ENCODE data around the gene CRISPLD2.

CRISPLD2 gene

GRCh38 chr16:84800158-84800978, 19.4 kb upstream of the CRISPLD2 start:
- DNase-seq = no peak

- DNase-seq = no peak
Measured at GRCh38 chr16:84803146-84803545, 16.6 kb upstream of the CRISPLD2 start.

GRCh38 chr16:84804326-84804725, 15.5 kb upstream of the CRISPLD2 start:
- DNase-seq = no peak

- DNase-seq = no peak
Measured at GRCh38 chr16:84806256-84806889, 13.4 kb upstream of the CRISPLD2 start.

GRCh38 chr16:84806890-84807258, 12.9 kb upstream of the CRISPLD2 start:
- no peak for DNase-seq

- DNase-seq = no peak
Measured at GRCh38 chr16:84807776-84808175, 12.0 kb upstream of the CRISPLD2 start.

GRCh38 chr16:84808826-84809225, 11.0 kb upstream of the CRISPLD2 start:
- no peak for DNase-seq

- DNase-seq = no peak
Measured at GRCh38 chr16:84810518-84811273, 9.1 kb upstream of the CRISPLD2 start.

GRCh38 chr16:84811529-84811928, 8.3 kb upstream of the CRISPLD2 start:
- no peak for DNase-seq

GRCh38 chr16:84813141-84813934, 6.4 kb upstream of the CRISPLD2 start:
- no peak for DNase-seq

DNA sequence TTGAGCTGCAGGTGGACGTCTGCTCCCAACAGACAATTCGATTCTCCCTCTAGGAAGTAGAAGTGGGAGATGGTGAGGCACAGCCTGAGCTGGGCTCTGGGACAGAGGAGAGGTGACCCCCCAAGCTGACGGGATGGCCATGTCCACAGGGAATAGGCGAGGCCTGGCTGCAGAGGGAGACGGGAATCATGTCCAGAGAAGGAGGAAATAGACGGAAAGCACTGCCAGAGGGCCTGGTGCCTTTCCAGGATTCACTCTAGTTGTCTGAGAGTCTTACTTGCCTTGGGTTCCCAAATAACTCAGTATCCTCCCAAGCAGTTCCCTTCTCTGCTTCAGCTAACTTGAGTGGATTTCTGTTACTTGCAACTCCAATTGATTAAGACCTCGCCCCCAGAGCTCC, 4.3 kb upstream of the CRISPLD2 start:
- DNase-seq = no peak

DNA sequence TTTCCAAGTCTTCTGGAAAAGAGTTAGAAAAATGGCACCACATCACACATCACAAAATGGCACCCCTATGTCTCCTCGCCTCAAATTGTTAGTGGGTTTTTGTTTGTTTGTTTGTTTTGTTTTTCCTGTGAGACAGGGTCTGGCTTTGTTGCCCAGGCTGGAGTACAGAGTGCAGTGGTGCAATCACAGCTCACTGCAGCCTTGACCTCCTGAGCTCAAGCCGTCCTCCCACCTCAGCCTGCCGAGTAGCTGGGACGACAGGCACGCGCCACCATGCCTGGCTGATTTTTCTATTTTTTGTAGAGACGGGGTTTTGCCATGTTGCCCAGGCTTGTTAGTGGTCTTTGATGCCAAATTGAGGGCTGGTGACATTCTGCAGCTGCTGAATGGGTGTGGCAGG, 3.8 kb upstream of the CRISPLD2 start:
- DNase-seq = no peak

DNA sequence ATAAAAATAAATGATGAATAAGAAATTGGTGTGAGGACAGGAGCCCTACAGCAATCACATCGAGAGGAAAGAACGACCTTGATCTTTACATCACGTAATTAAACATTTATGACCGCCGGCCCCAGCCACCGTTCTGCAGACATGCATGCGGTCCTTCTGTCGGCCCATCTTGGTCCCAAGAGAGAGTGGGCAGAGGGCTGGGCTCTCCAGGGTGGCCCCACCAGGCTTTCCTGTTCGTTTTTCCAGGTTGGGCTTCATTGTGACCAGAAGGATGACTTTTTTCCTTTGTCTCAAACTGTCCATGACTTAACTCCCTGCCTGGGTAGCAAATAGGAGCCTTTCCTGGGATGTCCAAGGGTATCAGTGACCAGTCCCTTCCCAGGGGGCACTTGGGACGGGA, 3.3 kb upstream of the CRISPLD2 start:
- no peak for DNase-seq

GRCh38 chr16:84817206-84817605, 2.6 kb upstream of the CRISPLD2 start:
- no peak for DNase-seq

DNA sequence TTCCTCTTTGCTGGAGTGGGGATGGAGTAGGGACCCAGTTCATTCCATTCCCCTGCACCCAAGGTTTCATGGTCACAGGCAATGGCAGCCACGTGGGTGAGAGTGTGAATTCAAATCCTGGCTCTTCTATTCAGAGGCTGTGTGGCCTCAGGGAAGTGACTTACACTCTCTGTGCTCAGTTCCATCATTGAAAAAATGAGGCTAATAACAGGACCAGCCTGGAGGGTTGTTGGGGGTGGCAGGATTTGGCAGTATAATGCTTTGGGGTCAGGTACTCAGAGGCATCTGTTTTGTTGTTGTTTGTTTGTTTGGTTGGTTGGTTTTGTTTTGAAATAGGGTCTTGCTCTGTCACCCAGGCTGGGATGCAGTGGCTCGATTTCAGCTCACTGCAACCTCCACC, 2.2 kb upstream of the CRISPLD2 start:
- DNase-seq = no peak

- no peak for DNase-seq
Measured at GRCh38 chr16:84818133-84818532, 1.7 kb upstream of the CRISPLD2 start.

DNA sequence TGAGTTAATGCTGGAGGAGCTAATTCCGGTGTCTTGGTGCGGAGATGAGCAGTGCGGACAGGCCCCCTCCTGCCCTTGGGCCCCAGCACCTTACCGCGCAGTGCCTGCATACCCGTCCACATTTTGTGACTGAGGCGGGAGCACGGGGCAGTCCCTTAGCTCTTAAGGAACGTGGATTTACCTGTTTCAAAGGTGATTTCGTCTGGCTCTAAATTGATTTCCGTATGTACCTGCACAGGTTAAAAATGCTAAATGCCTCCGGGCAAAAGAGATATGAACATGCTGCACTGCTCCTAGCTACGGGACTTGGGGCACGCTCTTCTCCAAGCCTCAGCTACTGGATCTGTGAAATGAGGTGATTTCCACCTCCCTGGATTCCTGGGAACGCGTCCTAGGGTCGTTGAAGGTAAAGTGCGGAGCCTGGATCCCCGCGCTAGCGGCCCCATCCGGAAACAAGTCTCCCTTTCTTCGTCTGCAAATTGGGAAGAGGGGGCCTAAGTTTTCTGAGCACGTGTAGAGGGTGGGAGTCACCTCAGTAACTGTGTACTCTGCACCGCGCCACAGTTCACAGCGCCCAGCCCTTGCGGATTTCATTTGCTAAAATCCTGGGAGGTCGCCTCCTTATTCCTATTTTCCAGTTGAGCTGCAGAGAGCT, 669 bp upstream of the CRISPLD2 start:
- DNase-seq = no peak

DNA sequence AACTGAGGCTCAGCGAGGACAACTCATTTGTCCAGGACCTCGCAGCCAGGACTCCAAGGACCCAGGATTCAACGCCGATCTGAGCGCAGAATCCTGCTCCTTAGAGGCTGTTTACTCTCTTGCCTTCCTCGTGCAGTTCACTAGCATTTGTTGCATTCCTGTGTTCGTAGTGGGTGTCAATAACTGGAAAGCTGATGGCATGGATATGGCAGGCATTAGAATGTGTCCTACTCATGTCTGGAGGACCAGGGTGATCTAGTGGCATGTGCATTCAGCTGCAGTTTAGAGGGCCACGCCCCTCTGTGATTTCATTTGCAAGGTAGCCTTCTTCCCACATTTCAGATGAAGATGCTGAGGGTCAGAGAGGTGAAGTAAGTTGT, 510 bp downstream of the CRISPLD2 start:
- no peak for DNase-seq

DNA sequence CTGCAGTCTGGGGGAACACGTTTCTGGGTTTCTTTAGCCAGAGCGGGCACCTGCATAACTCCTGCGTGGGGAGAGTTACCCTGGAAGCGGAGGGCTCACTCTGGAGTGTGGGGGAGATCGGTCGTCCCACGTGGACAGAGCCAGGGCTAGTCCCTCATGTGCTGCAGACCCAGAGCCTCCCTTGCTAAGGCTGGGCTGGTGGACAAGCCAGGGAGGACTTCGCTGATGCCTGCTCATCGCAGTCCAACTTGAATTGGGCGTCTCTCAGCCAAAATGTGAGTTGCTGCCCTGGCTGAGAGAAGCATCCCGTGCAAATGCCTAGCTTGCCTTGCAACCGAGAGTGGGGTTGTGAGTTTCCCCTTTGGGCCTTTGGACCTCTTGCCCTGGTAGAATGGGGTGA, 986 bp downstream of the CRISPLD2 start:
- no peak for DNase-seq

- no peak for DNase-seq
Measured at GRCh38 chr16:84821179-84821578, 1.4 kb downstream of the CRISPLD2 start.

DNA sequence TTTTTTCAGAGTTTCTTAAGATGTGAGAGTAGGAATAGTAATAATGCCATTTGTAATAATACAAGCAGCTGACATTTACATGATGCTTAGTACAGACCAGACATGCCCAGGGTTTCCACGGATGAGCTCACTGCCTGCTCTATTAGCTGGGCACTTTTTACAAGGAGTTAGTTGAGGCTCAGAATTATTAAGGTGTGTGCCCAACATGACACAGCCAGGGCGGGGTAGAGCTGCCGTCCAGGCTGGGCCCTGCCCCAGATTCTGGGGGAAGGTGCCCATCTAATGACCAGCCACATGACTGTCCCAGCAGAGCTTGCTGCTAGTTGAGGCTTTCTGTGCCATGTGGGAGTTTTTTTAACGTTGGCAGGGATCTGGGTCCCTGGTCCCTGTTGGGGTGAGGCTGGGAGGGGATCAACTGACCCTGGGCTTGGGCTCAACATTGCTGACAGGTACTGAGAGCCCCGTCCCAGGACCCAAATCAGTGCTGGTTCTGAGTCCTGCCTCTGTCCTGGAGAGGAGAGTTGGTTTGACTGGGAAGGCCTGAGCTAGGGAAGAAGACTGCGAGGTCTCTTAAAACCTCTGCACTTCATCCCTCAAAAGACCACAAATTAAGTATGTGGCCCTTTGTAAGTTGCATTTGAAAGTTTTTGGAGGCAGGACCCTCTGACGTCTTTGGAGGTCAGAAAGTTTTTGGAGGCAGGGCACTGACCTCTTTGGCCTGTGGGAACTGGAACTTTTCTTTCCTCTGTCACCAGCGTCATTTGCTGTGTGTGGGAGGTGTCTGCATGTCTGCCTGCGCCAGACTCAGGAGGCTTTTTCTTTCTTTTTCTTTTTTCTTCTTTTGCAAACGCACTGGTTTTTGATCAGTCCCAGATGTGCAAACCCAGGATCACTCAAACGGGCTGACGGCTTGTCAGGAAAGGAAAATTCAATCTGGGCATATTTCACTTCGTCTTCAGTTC, 2.2 kb downstream of the CRISPLD2 start:
- DNase-seq = no peak
